ENCODE results near the gene BACH2.

Gene BACH2

DNA sequence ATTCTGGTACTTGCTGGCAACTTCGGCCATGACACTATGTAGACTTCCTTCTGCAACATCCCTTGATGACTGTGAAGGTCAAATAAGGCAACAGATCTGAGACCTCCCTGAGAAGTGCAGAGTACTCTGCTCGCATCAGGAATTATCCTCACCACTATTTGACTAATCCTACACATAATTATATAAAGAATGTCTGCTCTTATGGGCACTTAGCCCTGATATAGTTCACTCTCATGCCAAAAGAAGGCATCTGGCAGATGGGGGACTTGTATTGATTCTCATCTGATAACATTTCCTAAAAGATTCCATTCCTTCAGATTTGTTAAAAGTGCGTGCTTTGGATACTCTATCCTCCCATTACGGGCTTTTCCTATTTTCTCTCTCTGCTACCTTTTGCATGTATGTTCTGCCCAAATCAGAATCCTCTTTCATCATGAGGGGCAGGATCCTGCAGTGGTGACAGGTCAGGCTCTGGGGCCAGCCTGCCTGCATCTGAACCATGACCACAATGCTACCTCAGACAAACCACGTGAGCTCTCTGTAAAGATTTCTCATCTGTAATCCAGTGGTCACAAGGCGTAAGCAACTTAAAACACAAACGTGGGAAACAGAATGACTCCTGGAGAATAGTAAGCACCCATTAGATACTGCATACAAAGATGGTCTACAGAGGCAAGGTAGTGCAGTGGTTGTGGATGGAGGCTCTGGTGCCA lies 268.4 kb downstream of the BACH2 start:
- DNase-seq (ENCODE audit: low spot score), result peak; percentile 13

DNA sequence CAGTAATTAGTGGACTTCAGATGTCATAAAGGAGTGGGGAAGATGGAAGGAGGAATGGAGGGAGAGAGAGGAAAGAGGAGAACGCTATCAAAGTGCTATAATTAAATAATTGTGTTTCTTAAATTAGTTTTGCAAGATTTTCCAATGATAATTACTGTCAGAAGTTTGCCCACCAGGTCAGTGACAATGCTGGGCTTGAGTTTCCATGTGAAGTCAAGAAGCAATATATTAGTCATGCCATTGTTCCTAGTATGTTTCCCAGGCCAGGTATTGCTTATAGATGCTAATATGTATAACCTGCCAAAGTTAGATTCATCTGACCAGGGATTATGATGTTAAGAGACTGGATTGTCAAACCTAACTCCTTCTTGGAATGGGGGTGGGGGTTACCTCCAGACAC lies 270.4 kb downstream of the BACH2 start:
- no peak for DNase-seq (ENCODE audit: low spot score)

DNA sequence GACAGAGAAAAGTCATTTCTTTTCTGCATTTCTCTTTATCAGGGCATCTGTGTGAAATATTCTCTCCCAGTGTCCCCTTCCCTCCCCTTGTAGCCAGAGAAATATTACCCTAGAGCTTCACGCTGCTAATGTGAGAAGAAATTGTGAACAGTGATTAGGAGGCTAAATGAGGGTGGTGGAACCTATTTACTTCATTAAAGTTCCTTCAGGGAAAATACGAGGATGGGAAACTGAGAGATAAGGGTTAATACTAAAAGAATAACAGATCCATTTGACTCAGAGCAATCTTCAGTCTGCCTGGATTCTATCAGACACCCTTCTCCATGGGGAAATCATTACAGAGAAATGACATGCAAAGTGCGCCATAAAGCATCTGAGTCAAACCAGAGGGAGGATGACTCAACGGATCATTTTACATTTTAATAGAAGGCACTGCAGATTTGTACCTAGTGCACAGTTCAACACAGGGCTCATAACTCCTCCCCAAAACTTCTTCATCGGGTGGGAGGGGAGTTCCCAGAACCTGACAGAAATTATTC lies 271.1 kb downstream of the BACH2 start:
- DNase-seq (ENCODE audit: low spot score), result peak; percentile 86

DNA sequence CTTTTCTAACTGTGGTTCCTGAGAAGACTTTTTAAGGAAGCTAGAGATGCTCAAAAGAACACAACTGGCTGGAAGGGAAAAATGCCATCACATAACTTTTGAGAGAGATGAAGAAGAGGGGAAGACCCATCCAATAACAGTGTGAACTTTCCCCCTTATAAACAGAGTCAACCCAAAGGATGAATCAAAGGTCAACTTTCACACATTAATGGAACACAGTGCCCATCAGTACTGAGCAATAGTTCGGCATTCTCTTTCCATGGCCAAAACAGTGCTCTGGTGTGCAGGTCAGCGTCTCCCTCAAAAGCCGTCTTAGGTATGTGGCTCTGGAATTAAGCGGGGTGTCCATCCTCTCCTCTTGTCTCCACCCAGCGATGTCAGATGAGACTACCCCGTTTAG lies 272.0 kb downstream of the BACH2 start:
- DNase-seq (ENCODE audit: low spot score), result no peak

DNA sequence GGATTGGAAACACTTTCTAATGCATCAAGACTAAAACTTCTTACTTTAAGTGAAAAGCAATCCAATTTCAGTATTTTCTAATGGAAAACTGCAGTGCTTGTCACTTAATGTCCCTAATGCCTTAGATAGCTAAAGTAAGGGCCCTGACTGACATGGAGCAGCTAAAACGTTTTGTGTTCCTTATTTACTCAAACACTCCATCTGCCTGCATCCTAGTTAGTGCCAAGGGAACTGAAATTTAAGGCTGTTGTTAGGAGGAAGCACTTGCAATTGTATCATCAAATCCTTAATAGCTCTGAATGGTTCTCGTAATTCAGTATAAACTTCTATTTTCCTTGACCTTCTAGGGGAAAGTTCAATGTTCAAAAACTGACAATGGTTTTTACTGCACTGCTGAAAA lies 274.9 kb downstream of the BACH2 start:
- no peak for DNase-seq (ENCODE audit: low spot score)

DNA sequence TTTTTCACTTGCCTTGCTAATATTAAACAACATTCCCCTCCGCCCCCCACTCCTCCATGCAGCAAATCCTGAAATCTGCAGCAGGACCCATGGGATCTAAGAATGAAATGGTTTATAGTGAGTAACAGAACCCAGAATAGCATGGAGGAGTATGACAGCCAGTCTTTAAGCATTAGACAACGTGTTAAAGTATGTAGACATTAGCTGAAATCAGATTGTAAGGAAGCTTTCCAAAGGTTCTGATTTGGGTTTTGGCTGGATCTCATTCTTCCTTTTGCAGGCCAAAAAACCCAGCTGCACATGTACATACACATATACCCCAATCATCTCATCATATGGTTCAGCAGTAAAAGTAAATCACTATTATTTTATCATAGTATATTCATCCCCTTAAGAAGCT lies 275.9 kb downstream of the BACH2 start:
- no peak for DNase-seq (ENCODE audit: low spot score)

DNA sequence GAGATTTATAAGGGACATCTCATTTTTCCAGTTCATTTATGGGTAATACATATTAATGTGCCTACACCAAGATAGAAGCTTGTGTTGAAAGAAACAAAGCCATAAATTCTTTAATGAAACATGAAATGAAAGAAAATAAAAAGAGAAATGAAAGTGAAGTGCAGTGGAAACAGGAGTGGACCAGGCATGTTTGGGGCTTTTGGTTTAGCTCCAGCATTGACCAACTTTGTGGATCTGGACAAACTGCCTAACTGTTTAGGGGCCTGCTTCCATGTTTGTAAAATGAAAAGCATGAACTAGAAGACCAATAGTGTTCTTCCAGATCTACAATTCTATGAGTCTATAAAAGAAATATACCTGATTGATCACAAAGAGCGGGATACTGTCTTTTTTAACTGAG lies 277.4 kb downstream of the BACH2 start:
- no peak for DNase-seq (ENCODE audit: low spot score)

DNA sequence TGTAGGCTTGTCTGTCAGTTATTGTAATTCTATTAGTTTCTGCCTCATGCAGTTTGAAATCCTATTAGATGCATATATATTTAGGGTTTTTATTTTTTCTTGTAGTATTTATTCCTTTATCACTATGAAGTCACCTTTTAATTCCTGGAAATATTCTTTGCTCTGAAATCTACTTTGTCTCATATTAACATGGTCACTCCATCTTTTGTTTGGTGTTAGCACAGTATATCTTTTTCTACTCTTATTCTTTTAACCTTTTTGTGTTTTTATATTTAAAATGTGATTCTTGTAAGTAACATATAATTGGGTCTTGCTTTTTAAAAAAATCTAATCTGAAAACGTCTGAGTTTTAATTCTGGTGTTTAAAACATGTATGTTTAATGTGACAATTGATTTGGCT lies 280.8 kb downstream of the BACH2 start:
- DNase-seq (ENCODE audit: low spot score), result no peak

DNA sequence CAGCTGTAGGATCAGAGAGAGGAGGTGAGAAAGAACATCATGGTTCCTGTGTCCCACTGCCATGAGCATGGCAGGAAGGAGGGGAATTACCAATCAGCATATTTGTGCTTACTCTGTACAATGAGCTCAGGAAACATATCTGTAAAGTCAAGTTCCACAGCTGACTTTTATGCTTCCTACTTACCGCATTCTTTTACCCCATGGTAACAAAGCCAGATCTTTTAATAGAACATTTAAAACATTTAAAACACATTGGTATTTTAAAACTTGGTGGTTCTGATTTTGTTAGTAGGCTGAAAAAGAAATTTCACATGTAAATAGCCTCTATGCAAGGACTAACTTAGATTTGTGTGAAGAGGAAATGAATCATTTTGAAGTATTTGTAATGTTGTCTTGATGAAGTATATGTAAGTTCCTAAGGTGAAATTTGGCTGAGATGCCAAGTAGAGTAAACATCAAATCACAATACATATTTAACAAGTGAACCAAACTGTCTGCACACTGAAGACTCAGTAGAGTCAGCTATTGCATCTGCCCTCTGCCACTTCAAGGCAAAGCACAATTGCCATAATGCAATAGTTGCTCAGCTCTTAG lies 287.6 kb downstream of the BACH2 start:
- peak; percentile 53 for DNase-seq (ENCODE audit: low spot score)

DNA sequence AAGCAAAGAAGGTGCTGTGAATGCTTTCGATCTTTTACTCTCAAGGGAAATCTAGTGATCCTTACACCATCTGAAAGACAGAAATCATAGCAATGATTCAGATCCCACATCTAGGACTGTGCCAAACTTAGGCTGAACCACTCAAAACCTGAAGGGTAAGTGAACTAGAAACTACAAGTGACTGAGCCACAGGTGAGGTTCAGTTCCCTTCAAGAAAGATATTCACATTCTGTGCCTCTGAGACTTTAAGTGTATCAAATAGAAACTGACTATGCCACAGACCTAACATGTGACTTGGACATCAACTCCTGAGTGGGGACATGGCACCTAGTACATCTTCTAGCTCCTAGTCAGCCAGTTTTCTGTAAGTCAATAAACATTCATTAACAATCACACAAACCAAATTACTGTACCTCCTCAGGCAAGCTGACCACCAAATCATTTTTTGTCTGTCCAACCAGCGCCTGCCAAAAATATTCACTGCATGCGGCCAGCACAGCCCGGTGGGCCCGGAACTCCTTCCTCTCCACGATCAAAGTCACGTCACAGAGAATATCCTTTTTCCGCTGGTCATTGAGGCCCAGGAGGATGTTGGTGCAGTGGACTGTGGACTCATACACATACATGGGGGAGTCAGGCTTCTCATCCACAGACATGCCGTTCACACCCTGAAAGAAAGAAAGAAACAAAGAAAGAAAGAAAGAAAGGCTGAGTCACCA lies 288.3 kb downstream of the BACH2 start:
- DNase-seq (ENCODE audit: low spot score), result no peak

DNA sequence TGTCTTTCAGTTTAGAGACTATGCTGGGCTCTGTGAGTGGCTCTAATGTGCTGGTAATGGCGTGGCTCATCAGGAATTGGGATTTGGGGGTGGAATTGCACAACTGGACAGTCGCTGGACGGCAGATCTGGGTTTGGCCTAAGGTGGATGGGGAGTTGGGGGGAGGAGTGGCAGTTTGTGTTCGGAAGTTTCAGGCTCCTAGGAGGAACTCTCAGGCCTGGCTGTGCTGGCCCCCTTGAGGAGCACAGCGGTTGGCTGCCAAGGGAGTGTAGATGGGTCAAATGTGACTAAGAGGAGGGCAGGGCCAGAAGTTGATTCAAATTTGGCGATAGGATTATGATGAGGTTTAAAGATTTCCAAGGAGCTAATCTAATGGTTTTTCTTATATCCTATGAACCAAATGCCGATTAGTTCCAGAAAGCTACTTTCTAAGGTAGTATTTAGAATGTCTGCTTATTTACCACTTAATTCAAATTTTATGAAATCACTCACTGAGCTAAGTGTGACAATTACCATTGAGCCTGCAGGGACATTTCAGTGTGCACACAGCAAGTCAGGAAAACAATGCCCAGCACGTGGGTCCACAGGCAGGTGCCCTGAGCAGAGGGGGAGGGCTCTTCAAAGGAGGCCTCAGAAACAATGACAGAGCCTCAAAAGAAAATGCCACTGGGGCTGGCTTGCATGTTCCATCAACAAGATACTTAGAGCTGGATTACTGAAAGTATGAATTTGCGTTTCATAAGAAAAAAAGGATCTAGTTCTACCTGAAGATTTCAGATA lies 291.4 kb downstream of the BACH2 start:
- no peak for DNase-seq (ENCODE audit: low spot score)

DNA sequence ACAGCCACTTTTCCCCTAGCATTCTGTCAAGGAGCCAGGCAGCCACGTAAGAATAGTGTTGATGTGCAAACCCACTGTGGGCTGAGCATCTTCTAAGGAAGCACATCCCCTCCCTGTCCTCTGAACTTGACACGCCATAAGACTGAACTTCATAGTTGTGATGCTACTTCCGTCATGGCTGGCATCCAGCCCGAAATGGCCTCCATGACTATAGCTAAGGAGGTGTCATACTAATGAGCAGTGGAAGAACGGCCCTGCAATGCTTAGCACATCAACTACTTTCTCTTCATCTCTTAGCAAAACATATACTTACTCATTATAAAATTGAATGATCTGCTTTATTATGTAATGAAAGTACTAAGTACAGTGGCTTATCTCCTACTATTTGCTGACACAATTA lies 292.1 kb downstream of the BACH2 start:
- no peak for DNase-seq (ENCODE audit: low spot score)

DNA sequence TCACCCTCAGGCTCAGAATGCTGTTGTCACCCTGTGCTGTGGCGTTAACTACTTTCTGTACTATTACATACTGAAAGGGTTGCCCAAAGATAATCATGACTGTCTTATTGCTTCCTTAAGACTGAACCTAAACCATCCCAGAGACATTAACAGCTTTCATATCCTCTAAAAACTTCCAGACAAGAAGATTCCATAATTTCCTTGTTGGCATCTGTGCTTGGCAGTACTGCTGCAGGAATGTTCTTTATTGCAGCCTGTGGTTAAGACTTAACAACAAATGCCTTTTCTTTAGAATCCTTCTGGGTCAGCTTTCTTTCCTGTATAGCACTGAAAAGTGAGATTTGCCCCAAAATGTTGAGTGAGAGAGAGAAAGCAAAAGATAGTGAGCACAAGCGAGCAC lies 292.7 kb downstream of the BACH2 start:
- DNase-seq (ENCODE audit: low spot score), result peak; percentile 26

DNA sequence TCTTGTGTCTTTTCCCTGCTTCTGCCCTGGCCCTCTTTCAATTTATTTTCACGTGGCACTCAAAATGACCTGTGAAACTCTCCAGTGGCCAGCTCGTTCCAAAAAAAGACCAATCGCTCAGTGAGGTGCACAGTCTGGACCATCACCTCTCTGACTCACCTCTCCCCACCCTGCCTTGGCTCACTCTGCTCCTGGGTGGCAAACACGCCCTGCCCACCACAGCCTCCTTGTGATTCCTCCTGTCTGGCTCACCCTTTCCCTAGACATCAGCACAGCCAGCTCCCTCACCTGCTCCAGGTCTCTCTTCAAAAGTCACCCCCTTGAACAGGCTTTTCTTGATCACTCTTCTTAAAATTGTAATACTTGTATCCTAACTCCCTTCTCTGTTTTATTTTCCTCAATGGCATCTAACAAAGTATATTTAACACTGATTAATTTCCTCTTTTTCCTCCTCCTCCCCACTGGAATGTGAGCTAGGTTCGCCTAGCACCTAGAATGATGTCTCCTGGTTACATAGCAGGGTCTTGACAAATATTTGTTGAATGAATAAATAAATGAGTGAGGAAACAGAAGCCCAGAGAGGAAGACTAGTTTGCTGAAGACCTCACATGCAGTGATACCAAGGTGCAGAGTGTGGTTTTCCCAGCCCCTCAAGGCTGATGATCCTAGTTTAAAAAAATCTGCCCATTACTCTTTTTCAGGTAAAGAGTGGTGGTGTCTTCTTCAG lies 293.4 kb downstream of the BACH2 start:
- peak; percentile 84 for DNase-seq (ENCODE audit: low spot score)

DNA sequence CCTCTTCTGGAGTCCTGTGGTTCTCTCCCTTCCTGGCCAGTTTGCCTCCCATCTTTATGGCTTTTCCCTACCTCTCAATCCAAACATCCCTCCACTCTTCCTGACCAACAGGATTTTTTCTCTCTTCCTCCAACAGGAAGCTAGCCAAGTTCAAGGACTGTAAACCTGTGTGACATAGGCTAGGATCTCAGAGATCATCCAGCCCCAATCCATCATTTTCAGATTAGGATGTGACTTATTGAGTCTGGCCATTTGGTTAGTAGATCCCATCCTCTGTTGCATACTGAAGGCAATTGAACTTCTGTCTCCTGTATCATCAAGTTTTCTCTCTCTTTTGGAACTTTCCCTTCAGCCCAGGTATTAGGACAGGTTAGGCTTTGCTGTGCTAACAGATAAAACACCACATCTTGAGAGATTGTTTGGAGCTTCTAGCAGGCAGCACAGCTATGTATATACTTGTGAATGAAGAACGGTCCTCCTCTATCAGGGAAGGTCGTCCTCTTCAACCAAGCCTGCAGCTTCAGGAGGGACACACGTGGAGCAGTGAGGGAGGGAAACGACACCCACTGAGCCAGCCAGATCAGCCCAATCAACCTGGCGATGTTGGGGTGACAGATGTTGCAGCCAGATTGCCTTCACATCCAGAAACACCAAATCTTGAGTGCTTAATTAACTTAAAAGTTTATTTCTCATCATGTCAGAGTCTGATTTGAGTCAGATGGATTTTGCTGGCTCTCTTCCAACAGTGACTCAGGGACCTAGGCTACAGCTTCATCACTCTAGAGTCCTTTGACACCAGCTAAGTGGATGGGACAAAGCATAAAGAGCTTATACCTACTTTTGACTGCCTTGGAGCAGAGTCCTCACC lies 295.5 kb downstream of the BACH2 start:
- peak; percentile 77 for DNase-seq (ENCODE audit: low spot score)

DNA sequence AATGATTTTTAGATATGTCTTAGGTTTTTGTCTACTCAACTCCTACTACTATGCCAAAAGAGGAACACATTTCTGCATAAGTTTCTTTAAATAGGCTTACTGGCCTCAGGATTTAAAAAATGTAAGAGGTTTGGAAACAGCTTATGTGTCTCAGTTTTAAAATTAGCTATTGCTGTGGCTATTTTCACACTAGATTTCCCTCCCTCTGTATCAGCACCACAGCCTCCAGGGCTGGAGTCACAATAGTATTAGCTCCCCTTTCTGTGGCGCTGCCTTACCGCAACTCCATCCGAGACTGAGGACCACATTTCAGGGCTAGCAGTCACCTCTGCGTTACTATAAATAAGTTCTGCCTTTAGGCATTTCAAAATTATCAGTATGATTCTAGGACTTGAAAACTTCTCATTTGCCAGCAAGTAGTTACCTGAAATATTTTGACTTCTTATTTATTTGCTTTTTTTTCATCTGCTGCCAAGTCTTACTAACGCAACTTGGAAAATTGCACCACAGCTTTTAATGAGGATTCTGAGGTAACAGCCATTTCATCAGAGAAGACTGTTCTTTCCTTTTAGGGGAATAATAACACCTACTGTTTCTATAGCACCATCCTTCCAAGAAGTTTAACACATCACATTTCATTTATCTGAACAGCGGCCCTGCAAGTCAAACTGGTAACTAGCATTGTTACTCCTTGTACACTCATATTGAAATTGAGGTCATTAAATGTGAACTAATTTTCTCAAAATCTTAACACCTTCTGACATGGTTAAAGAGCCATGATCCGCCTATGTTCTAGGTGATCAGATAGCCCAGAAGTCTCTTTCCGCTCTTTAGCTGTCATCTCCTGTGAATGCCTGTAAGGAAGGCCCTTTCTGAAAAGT lies 296.5 kb downstream of the BACH2 start:
- no peak for DNase-seq (ENCODE audit: low spot score)

DNA sequence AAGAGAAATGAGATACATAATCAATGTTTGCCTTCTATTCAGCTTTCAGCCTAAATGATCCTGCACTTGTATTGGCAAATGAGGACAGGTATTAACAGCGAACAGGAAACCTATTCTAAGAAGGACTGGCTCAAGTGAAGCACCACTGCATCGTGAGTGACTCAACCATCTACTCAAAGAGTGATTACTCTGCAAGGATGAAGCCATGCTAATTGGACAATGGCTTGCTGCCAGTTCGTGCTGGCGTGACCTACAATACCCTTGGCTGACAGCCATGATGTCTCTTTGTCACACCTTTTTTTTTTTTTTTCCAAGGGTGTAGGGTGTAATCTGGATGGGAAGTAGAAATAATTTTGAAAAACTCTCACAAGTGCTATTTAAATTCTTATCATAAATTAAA lies 297.5 kb downstream of the BACH2 start:
- peak; percentile 92 for DNase-seq (ENCODE audit: low spot score)

DNA sequence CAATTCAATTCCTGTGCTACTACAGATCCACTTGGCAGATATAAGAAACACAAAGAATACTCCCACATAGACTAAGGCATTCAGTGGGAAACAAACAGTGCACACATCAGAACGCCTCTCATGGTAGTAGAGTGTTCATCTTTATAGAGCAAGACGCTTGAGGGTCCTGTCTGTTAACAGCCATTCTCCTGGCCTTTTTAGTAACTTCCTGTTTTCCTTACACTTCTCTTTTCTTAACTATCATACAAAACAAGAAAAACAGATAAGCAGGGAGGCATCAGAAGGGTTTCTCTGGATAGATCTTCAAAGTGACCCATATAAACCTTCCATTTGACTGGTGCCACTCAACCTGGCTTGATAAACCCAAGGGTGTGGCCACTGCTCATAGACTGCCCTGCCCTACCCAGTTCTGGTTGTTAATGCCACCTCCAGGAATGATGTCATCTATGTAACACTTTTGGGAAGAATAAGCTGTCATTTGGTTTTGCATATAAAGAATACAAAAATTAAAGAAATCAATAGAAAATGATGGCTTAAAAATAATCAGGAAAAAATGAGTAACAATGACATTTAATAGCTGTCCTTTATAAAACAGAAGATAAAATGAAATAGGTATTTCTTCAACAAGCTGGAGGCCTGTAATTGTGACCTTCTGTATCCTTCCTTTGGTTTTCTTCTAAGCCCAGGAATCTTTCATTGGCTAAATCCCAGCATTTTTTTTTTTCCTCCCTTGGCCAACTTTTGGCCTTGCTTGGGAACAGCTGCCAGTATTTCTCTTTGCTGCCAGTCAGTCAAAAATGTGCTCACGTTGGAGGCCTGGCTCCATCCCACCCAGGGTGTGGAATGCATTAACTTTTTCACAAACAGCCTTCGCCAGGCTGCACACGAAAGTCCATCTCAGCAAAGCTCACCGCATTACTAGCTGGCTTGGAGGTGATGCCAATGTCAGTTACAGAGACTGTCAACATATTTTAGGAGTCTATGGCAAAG lies 298.9 kb downstream of the BACH2 start:
- DNase-seq (ENCODE audit: low spot score), result peak; percentile 58
